ENCODE results near the gene ACOT7.

The ACOT7 gene

DNA sequence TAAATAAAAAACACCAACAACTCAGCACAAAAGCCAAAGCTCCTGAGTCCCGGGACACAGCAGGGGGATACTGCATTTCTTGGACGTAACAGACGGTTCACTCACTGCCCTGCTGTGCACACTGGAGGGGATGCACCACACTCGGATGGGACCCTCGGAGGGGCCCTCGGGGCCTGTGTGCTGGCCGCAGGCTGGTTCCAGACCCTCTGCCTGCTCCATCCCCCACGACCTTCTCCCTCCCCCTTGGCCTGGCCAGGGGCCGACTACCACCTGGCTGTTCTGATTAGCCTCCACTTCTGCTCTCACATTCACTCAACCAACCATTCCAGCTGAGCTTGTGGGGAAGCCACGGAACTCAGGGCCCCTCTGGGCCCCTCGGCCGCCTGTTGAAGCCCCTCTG is 64.9 kb downstream of the ACOT7 start:
- TF ChIP-seq, protein P1, sequence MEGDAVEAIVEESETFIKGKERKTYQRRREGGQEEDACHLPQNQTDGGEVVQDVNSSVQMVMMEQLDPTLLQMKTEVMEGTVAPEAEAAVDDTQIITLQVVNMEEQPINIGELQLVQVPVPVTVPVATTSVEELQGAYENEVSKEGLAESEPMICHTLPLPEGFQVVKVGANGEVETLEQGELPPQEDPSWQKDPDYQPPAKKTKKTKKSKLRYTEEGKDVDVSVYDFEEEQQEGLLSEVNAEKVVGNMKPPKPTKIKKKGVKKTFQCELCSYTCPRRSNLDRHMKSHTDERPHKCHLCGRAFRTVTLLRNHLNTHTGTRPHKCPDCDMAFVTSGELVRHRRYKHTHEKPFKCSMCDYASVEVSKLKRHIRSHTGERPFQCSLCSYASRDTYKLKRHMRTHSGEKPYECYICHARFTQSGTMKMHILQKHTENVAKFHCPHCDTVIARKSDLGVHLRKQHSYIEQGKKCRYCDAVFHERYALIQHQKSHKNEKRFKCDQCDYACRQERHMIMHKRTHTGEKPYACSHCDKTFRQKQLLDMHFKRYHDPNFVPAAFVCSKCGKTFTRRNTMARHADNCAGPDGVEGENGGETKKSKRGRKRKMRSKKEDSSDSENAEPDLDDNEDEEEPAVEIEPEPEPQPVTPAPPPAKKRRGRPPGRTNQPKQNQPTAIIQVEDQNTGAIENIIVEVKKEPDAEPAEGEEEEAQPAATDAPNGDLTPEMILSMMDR (IDR thresholded peaks at IDR 0.05; ENCODE audit: low read depth, low read length, missing control alignments): no peak
- H3K4me3 ChIP-seq (ENCODE audit: low read depth, low read length): no peak overlapping the region
- no peak for DNase-seq (ENCODE audit: low read depth)

DNA sequence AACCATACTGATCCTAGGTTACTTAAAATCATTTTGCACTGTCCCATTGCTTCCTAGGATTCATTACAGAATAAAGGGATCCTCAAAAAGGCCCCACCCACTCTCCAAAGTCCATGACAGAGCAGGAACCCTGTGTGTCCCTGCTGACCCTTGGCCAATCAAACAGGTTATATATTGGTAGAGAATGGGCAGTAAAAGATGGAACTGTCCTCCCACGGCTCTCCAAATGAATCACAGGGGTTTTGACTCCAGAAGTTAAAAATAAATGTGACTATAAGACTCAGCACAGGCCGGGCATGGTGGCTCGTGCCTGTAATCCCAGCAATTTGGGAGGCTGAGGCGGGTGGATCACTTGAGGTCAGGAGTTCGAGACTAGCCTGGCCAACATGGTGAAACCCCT is 65.5 kb downstream of the ACOT7 start:
- H3K4me3 ChIP-seq (ENCODE audit: low read depth, low read length): no peak overlapping the region
- TF ChIP-seq, protein P1 (IDR thresholded peaks at IDR 0.05; ENCODE audit: low read depth, low read length, missing control alignments): no peak
- DNase-seq (ENCODE audit: low read depth): no peak

DNA sequence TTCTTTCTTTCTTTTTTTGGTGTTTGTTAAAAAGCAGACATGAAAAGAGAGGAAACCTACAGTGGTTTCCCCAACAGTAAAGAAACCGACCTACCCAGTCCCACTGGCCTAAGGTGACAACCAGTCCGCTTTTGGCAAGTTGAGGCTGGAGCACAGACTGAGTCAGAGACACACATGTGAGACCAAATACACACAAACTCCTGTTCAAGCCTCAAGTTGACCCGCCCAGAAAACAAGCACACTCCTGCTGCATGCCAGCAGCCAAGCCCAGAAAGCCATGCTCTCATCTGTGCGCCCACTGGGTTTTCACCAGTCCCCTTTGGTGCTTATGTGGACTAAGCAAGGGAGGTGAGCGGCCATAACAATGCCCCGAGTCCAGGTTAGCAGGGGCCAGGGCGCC is 68.1 kb downstream of the ACOT7 start:
- no peak for DNase-seq (ENCODE audit: low read depth)
- TF ChIP-seq, protein P1 (IDR thresholded peaks at IDR 0.05; ENCODE audit: low read depth, low read length, missing control alignments): no peak
- H3K4me3 ChIP-seq (ENCODE audit: low read depth, low read length): no peak overlapping the region

DNA sequence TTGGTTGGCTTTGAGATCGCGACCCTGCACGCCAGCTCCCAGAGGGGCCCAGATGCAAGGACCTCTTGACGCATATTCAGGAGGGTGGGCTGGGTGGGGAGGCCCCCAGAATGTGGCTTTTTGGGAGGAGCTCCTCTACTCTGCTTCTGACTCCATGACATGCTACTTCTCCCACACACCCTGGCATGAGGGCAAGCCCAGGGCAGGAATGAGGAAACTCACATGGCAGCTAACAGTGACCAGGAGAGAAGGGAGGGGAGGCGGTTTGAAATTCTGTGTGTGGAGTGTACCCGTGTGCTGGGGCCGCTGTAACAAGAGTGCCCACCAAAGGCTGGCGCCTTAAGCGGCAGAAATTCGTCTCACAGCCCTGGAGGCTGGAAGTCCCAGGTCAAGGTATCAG is 71.4 kb downstream of the ACOT7 start:
- TF ChIP-seq, protein P1 (IDR thresholded peaks at IDR 0.05; ENCODE audit: low read depth, low read length, missing control alignments): no peak
- no peak for DNase-seq (ENCODE audit: low read depth)
- H3K4me3 ChIP-seq (ENCODE audit: low read depth, low read length): no peak overlapping the region

DNA sequence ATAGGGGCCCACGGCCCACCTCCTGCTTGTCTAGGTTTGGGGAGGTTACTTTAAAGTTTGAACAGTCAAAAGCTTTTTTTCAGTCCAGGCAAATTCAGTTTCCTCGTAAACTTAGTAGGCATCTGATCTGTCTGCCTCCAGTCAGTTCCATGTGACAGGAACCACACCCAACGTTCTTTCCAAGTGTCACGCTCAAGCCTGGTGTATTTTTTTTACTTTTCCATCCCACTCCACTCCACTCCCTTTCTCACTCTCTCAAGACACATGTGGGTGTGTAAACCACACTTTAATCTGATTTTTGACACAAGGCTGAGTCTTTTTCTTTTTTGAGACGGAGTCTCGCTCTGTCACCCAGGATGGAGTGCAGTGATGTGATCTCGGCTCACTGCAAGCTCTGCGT is 72.4 kb downstream of the ACOT7 start:
- TF ChIP-seq, protein P1 (IDR thresholded peaks at IDR 0.05; ENCODE audit: low read depth, low read length, missing control alignments): no peak
- DNase-seq (ENCODE audit: low read depth): no peak
- H3K4me3 ChIP-seq (ENCODE audit: low read depth, low read length): no peak overlapping the region

DNA sequence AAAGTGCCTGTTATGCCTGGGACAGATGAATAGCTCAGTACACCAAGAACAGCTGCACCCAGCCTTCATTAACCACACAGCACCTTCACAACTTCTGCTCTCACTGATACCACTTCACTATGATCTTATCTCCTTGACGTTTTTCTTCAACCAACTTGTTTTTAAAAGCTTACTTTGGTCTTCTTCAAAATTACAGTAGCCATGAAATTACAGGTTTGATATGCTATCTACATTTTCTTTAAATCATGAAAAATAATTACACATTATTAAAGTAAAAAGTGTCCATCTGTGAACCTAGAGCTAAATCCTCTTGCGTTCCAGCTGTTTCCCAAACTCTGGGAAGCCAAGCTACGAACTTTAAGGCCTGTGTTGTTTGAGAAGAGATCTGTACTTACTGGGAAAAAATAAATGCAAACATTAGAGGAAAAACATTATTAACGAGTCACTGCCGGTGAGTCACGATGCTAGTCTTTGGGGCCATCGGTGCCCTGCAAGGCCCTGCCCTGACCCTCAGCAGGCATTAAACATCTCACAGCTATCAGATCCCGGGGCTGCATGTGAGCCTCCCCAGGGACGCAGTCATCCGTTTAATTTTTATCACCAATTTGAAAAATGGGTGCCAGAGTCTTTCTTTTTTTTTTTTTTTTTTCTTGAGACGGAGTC is 76.3 kb downstream of the ACOT7 start:
- TF ChIP-seq, protein P1 (IDR thresholded peaks at IDR 0.05; ENCODE audit: low read depth, low read length, missing control alignments): no peak
- no peak overlapping the region for H3K4me3 ChIP-seq (ENCODE audit: low read depth, low read length)
- no peak for DNase-seq (ENCODE audit: low read depth)
